B cell (primary cell): Measurements from ENCODE around the gene SPECC1. TPM values are rescaled to one million over a fixed set of nuclear protein-coding genes. Genes with fewer than 3 reads are reported as not detected.
"Not testable (repeated sequence)": the region's sequence is repeated elsewhere in the genome, so short reads cannot be mapped to it uniquely, and the experiment has no call there.

Experiments used
- ATAC-seq: fragments of 200-7000 bp; cut with Tn5 transposase; one replicate; pipeline ENCODE4 v1.10.0; 2021; ENCODE audit warnings: low read depth, mild to moderate bottlenecking, moderate number of reproducible peaks, moderate library complexity
- CTCF ChIA-PET: fragments of 350-600 bp; sonication (Branson Sonifier 250); formaldehyde crosslinking; loops from one replicate; lab custom pipeline; 2021; ENCODE audit warnings: antibody characterized with exemption, inconsistent platforms; lab: Charles Lee
- POLR2A ChIA-PET: fragments of 350-600 bp; sonication (Branson Sonifier 250); formaldehyde crosslinking; loops from one replicate; lab custom pipeline; 2021; ENCODE audit warnings: antibody characterized with exemption; lab: Charles Lee
- DNase-seq: peaks from one replicate; pipeline ENCODE4 v3.0.0; 2013
- H2AFZ ChIP-seq: 2 replicates; pipeline ENCODE4 v1.6.1; 2012; ENCODE audit warnings: mild to moderate bottlenecking, low read depth, low read length; ENCODE audit not compliant: insufficient read depth, poor library complexity, severe bottlenecking
- H3K27ac ChIP-seq, 2 donors: 1 replicate in 1 of 2; 2 replicates in 1 of 2; pipeline ENCODE4 v1.5.1; 2012 to 2013; ENCODE audit warnings: low read length in 2 of 2, mild to moderate bottlenecking in 2 of 2, moderate library complexity in 1 of 2
- H3K27me3 ChIP-seq, 4 experiments: fragments of 200-600 bp in 1 of 4; sonication (generic) in 1 of 4; replicated peaks in 1 of 4; 1 replicate in 2 of 4; 2 replicates in 2 of 4; pipeline versions ENCODE4 v1.6.1 to v1.7.0; 2013 to 2016; ENCODE audit warnings: low read length in 3 of 4, mild to moderate bottlenecking in 2 of 4, mixed read lengths in 1 of 4, moderate library complexity in 1 of 4; ENCODE audit not compliant: insufficient read depth in 4 of 4, control insufficient read depth in 3 of 4; ENCODE audit errors: control extremely low read depth in 1 of 4
- H3K36me3 ChIP-seq, 2 experiments: replicated peaks in 1 of 2; 1 replicate in 1 of 2; 2 replicates in 1 of 2; pipeline versions ENCODE4 v1.6.1 to v1.7.1; 2013; ENCODE audit warnings: low read length in 1 of 2; ENCODE audit not compliant: insufficient read depth in 2 of 2, control insufficient read depth in 1 of 2; ENCODE audit errors: control extremely low read depth in 1 of 2, extremely low read depth in 1 of 2
- H3K4me1 ChIP-seq, 2 donors: fragments of 200-600 bp in 1 of 2; sonication (generic) in 1 of 2; 1 replicate in 1 of 2; 2 replicates in 1 of 2; pipeline versions ENCODE4 v1.5.1 to v1.6.1; 2013 to 2017; ENCODE audit warnings: low read length in 2 of 2; ENCODE audit not compliant: control insufficient read depth in 2 of 2, insufficient read depth in 2 of 2
- H3K4me2 ChIP-seq: replicated peaks from 2 replicates; pipeline ENCODE3; 2012; ENCODE audit warnings: mild to moderate bottlenecking, low read depth, low read length; ENCODE audit not compliant: poor library complexity, severe bottlenecking
- H3K4me3 ChIP-seq, 5 experiments: fragments of 200-600 bp in 1 of 5; sonication (generic) in 1 of 5; 1 replicate in 3 of 5; 2 replicates in 2 of 5; pipeline versions ENCODE4 v1.5.1 to v1.7.0; 2011 to 2016; ENCODE audit warnings: low read length in 4 of 5, mild to moderate bottlenecking in 4 of 5, low read depth in 2 of 5, control low read depth in 1 of 5, moderate library complexity in 1 of 5; ENCODE audit not compliant: insufficient read depth in 1 of 5; ENCODE audit errors: control extremely low read depth in 1 of 5, extremely low read depth in 1 of 5
- H3K79me2 ChIP-seq: fragments of 200-600 bp; sonication (generic); one replicate; pipeline ENCODE4 v1.6.0; 2016; ENCODE audit warnings: low read length; ENCODE audit not compliant: control insufficient read depth, insufficient read depth
- H3K9ac ChIP-seq: fragments of 200-600 bp; sonication (generic); 2 replicates; pipeline ENCODE4 v1.6.1; 2017; ENCODE audit warnings: mild to moderate bottlenecking, low read length, moderate library complexity
- H3K9me3 ChIP-seq, 3 donors: one replicate each; pipeline versions ENCODE4 v1.6.1 to v1.7.1; 2013; ENCODE audit warnings: low read length in 2 of 3; ENCODE audit not compliant: control insufficient read depth in 2 of 3, insufficient read depth in 1 of 3; ENCODE audit errors: control extremely low read depth in 1 of 3
- H4K20me1 ChIP-seq: 2 replicates; pipeline ENCODE4 v1.6.0; 2012; ENCODE audit warnings: mild to moderate bottlenecking, low read length; ENCODE audit not compliant: insufficient read depth, control insufficient read depth, poor library complexity, severe bottlenecking
- H3K27ac Mint-ChIP-seq: one replicate; pipeline ENCODE4 v1.8.0; 2021; ENCODE audit warnings: mixed read lengths
- H3K27me3 Mint-ChIP-seq: one replicate; pipeline ENCODE4 v1.8.0; 2021; ENCODE audit warnings: mixed read lengths
- H3K4me1 Mint-ChIP-seq: one replicate; pipeline ENCODE4 v1.8.0; 2021; ENCODE audit warnings: mixed read lengths
- H3K4me3 Mint-ChIP-seq: one replicate; pipeline ENCODE4 v1.8.0; 2021; ENCODE audit warnings: mixed read lengths
- H3K9me3 Mint-ChIP-seq: one replicate; pipeline ENCODE4 v1.8.0; 2022; ENCODE audit warnings: mixed read lengths; ENCODE audit not compliant: insufficient read depth
- EZH2 ChIP-seq: IDR thresholded peaks from 2 replicates; pipeline ENCODE4 v1.6.1; 2012; ENCODE audit warnings: borderline replicate concordance, low read depth, mild to moderate bottlenecking, moderate library complexity, low read length; ENCODE audit not compliant: insufficient read depth, poor library complexity, severe bottlenecking
- WGBS: methylation state at CpG from one replicate; pipeline ENCODE4 v1.1.5; 2013; ENCODE audit warnings: missing lambda C conversion rate; ENCODE audit not compliant: insufficient coverage; 5-methylcytosine and 5-hydroxymethylcytosine counted together
- intact Hi-C: fragments of 100-400 bp; cut with micrococcal nuclease; formaldehyde crosslinking; loops from one replicate; pipeline ENCODE4 v1.10.0; 2022
- polyA plus RNA-seq: library from polyadenylated mRNA; depleted of rRNA; stranded (reverse); fragments of >200 nt; gene quantifications from 2 replicates; pipeline ENCODE4 v1.2.3, GENCODE V29; 2012
- total RNA-seq, 2 donors: library from RNA; stranded (reverse); fragments of 120-200 nt in 1 of 2; gene quantifications; 1 replicate in 1 of 2; 2 replicates in 1 of 2; pipeline versions ENCODE4 v1.2.3 to v1.2.4, GENCODE V29; 2013 to 2022
- TF ChIP-seq, protein P1 (sequence below): fragments of 200-600 bp; IDR thresholded peaks from one replicate; pipeline ENCODE4 v1.8.0; 2022; ENCODE audit warnings: antibody characterized with exemption, mild to moderate bottlenecking

SPECC1 gene
- total and polyA plus RNA-seq, 2 donors (not counting 1 experiment from before 2014, with no cell fraction given), result 4.6 to 7.4 TPM

DNA sequence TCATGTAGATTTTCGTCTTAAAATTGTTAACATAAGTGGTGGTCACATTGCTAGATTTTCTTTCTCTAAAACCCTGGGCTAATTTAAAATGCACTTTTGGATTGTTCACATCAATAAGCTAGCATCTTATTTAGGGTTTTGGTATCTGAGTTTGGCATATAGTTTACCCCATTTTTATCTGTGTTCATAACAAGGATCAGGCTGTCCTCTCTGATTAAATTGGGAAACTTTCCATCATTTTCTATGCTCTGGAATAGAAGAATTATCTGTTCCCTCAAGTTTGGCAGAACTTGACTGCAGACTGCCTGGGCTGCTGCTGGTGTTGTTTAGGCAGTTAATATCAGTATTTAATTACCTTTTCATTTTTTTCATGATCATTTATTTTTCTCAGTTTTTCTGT lies 1.8 kb downstream of the SPECC1 start:
- ATAC-seq, result no peak
- intact Hi-C loops, result no loop called here
- POLR2A ChIA-PET, result interaction anchor here (0.5 kb wide), 1 partner anchor 97 kb away, joined by 3 read pairs; no protein-coding TSS in a partner anchor

DNA sequence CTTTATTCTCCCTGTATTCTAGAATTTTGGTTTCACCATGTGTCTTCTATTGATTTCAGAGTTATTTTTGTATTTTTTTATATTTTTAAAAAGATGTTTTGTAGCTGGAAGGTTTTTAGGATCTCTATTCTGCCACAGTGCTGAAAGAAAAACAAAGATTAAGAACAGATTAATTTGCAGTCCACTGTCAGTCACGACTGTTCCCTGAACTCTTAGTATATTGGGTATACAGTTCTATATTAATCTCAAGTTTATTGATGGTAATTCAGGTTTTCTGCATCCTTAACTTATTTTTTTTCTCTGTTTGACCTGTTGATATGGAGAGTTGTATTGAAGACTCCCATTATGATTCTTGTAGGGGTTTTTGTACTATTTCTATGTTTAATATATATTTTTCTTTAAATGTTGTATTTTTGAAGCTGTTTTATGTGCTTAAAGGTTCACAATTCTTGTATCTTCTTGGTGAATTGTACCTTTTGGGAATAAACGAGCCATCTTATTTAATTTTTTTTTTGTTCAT lies 2.9 kb downstream of the SPECC1 start:
- H3K27ac Mint-ChIP-seq, result no peak overlapping the region
- Histone ChIP-seq H3K4me3 (no peak overlapping the region), H3K27me3 (peaks cover 0 to 23% (median 14%) of the 10 kb centered on the region in 4 experiments), H2AFZ (no peak overlapping the region), H3K79me2 (no peaks in the 10 kb centered on the region), H3K4me1 (peaks cover 10 to 13% of the 10 kb centered on the region in 2 donors), H3K27ac (no peak overlapping the region), H3K36me3 (no peaks in the 10 kb centered on the region), H3K4me2 (no peak overlapping the region), H3K9ac (no peak overlapping the region), H4K20me1 (no peaks in the 10 kb centered on the region), H3K9me3 (peaks cover 0 to 3% (median 0%) of the 10 kb centered on the region in 3 donors)
- H3K9me3 Mint-ChIP-seq, result no peaks in the 10 kb centered on the region
- TF ChIP-seq, protein P1, sequence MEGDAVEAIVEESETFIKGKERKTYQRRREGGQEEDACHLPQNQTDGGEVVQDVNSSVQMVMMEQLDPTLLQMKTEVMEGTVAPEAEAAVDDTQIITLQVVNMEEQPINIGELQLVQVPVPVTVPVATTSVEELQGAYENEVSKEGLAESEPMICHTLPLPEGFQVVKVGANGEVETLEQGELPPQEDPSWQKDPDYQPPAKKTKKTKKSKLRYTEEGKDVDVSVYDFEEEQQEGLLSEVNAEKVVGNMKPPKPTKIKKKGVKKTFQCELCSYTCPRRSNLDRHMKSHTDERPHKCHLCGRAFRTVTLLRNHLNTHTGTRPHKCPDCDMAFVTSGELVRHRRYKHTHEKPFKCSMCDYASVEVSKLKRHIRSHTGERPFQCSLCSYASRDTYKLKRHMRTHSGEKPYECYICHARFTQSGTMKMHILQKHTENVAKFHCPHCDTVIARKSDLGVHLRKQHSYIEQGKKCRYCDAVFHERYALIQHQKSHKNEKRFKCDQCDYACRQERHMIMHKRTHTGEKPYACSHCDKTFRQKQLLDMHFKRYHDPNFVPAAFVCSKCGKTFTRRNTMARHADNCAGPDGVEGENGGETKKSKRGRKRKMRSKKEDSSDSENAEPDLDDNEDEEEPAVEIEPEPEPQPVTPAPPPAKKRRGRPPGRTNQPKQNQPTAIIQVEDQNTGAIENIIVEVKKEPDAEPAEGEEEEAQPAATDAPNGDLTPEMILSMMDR, result no peak
- no peak for TF ChIP-seq EZH2
- WGBS, result no CpG with 5 or more reads among the region's 2 CpGs
- H3K4me3 Mint-ChIP-seq, result no peak overlapping the region
- DNase-seq (no peak), ATAC-seq (no peak)
- POLR2A ChIA-PET, result no interaction called here
- intact Hi-C loops, result no loop called here
- peaks cover 11% of the 10 kb centered on the region for H3K4me1 Mint-ChIP-seq
- CTCF ChIA-PET, result interaction anchor here (0.8 kb wide), 1 partner anchor 90 kb away, joined by 3 read pairs; no protein-coding TSS in a partner anchor
- peaks cover 48% of the 10 kb centered on the region for H3K27me3 Mint-ChIP-seq

More for the DNA sequence above, 1.8 kb downstream of the SPECC1 start:
- Mint-ChIP-seq H3K27me3 (peaks cover 51% of the 10 kb centered on the region), H3K9me3 (no peaks in the 10 kb centered on the region), H3K4me3 (peak overlapping the region; percentile 46), H3K27ac (no peak overlapping the region), H3K4me1 (peaks cover 11% of the 10 kb centered on the region)
- Histone ChIP-seq H3K27ac (no peak overlapping the region), H3K36me3 (no peaks in the 10 kb centered on the region), H3K9me3 (peaks cover 0 to 3% (median 0%) of the 10 kb centered on the region in 3 donors), H3K4me1 (peaks cover 10 to 13% of the 10 kb centered on the region in 2 donors), H3K27me3 (peaks cover 0 to 23% (median 16%) of the 10 kb centered on the region in 4 experiments), H4K20me1 (no peaks in the 10 kb centered on the region), H2AFZ (no peak overlapping the region), H3K9ac (no peak overlapping the region), H3K4me3 (no peak overlapping the region), H3K79me2 (no peaks in the 10 kb centered on the region), H3K4me2 (no peak overlapping the region)
- no peak for DNase-seq
- no CpG with 5 or more reads among the region's 1 CpG for WGBS
- CTCF ChIA-PET, result interaction anchor here (0.9 to 3.5 kb wide), 2 partner anchors 18 to 97 kb away, joined by 3 to 23 read pairs; no protein-coding TSS in a partner anchor
- TF ChIP-seq EZH2, result no peak
- TF ChIP-seq, protein P1, result no peak

DNA sequence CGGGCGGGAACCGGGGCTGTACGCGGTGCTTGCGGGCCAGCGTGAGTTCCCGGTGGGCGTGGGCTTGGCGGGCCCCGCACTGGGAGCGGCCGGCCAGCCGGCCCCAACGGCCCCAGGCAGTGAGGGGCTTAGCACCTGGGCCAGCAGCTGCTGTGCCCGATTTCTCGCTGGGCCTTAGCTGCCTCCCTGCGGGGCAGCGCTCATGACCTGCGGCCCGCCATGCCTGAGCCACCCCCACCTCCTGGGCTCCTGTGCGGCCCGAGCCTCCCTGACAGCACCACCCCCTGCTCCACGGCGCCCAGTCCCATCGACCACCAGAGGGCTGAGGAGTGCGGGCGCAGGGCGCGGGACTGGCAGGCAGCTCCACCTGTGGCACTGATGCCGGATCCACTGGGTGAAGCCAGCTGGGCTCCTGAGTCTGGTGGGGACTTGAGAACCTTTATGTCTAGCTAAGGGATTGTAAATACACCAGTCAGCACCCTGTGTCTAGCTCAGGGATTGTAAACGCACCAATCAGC lies 7.4 kb downstream of the SPECC1 start:
- intact Hi-C loops, ATAC-seq, H3K27ac ChIP-seq, H3K4me3 ChIP-seq, H3K36me3 ChIP-seq, H3K9me3 Mint-ChIP-seq, H4K20me1 ChIP-seq, H3K4me3 Mint-ChIP-seq, H3K9ac ChIP-seq, DNase-seq, H3K79me2 ChIP-seq, POLR2A ChIA-PET, H2AFZ ChIP-seq, H3K4me1 ChIP-seq, H3K27ac Mint-ChIP-seq, H3K4me2 ChIP-seq, H3K9me3 ChIP-seq, H3K4me1 Mint-ChIP-seq: not testable (repeated sequence)
- 97% methylated on average over 31 of the region's 32 CpGs for WGBS
- CTCF ChIA-PET, result interaction anchor here (1.3 kb wide), 1 partner anchor 23 kb away, joined by 3 read pairs; no protein-coding TSS in a partner anchor
- peaks cover 43% of the 10 kb centered on the region for H3K27me3 Mint-ChIP-seq
- peaks cover 0 to 17% (median 12%) of the 10 kb centered on the region in 4 experiments for H3K27me3 ChIP-seq
